Nephron progenitor cell (in vitro differentiated cells): ENCODE data around the gene BRI3.

Experiments
- DNase-seq: peaks from one replicate; pipeline ENCODE4 v3.0.0; 2021
- H3K27ac Mint-ChIP-seq: 2 replicates; pipeline ENCODE4 v1.8.0; 2021; ENCODE audit warnings: mild to moderate bottlenecking, moderate library complexity, mixed read lengths
- H3K27me3 Mint-ChIP-seq: 2 replicates; pipeline ENCODE4 v1.8.0; 2021; ENCODE audit warnings: mild to moderate bottlenecking, low read depth, mixed read lengths; ENCODE audit not compliant: poor library complexity
- H3K36me3 Mint-ChIP-seq: 2 replicates; pipeline ENCODE4 v1.8.0; 2021; ENCODE audit warnings: low read depth, mixed read lengths
- H3K4me1 Mint-ChIP-seq: 2 replicates; pipeline ENCODE4 v1.8.0; 2021; ENCODE audit warnings: mixed read lengths
- H3K4me3 Mint-ChIP-seq: 2 replicates; pipeline ENCODE4 v1.8.0; 2021; ENCODE audit warnings: mild to moderate bottlenecking, moderate library complexity, mixed read lengths
- H3K9me3 Mint-ChIP-seq: 2 replicates; pipeline ENCODE4 v1.8.0; 2021; ENCODE audit warnings: mild to moderate bottlenecking, moderate library complexity, mixed read lengths
- CTCF ChIP-seq: fragments of 200-600 bp; sonication (generic); IDR thresholded peaks from 2 replicates; pipeline ENCODE4 v1.5.0; 2021; ENCODE audit warnings: antibody characterized with exemption

Gene BRI3

GRCh38 chr7:98235901-98236300 is 45.6 kb upstream of the BRI3 start:
- H3K27ac Mint-ChIP-seq = no peak overlapping the region
- peaks cover 27% of the 10 kb centered on the region for H3K36me3 Mint-ChIP-seq
- no peaks in the 10 kb centered on the region for H3K9me3 Mint-ChIP-seq
- no peak for TF ChIP-seq CTCF
- no peak for DNase-seq
- H3K4me1 Mint-ChIP-seq = peaks cover 5% of the 10 kb centered on the region
- no peak overlapping the region for H3K4me3 Mint-ChIP-seq
- H3K27me3 Mint-ChIP-seq = no peaks in the 10 kb centered on the region

- no peak for TF ChIP-seq CTCF
- no peak for DNase-seq
- Mint-ChIP-seq H3K36me3 (peaks cover 32% of the 10 kb centered on the region), H3K9me3 (no peaks in the 10 kb centered on the region), H3K27me3 (no peaks in the 10 kb centered on the region), H3K4me1 (peaks cover 10% of the 10 kb centered on the region), H3K27ac (no peak overlapping the region), H3K4me3 (no peak overlapping the region)
These were observed 44.9 kb upstream of the BRI3 start for GRCh38 chr7:98236355-98237185.

- TF ChIP-seq CTCF = no peak
- Mint-ChIP-seq H3K4me1 (peaks cover 5% of the 10 kb centered on the region), H3K9me3 (no peaks in the 10 kb centered on the region), H3K4me3 (no peak overlapping the region), H3K27me3 (no peaks in the 10 kb centered on the region), H3K27ac (no peak overlapping the region), H3K36me3 (peaks cover 32% of the 10 kb centered on the region)
- DNase-seq = no peak
These were observed 43.4 kb upstream of the BRI3 start for GRCh38 chr7:98238076-98238475.

GRCh38 chr7:98238976-98239375 is 42.5 kb upstream of the BRI3 start:
- peaks cover 5% of the 10 kb centered on the region for H3K4me1 Mint-ChIP-seq
- DNase-seq = no peak
- no peaks in the 10 kb centered on the region for H3K27me3 Mint-ChIP-seq
- H3K27ac Mint-ChIP-seq = peak overlapping the region; percentile 95
- H3K4me3 Mint-ChIP-seq = no peak overlapping the region
- peaks cover 32% of the 10 kb centered on the region for H3K36me3 Mint-ChIP-seq
- no peak for TF ChIP-seq CTCF
- no peaks in the 10 kb centered on the region for H3K9me3 Mint-ChIP-seq

- Mint-ChIP-seq H3K4me3 (no peak overlapping the region), H3K27me3 (no peaks in the 10 kb centered on the region), H3K36me3 (peaks cover 26% of the 10 kb centered on the region), H3K4me1 (peaks cover 5% of the 10 kb centered on the region), H3K9me3 (no peaks in the 10 kb centered on the region), H3K27ac (no peak overlapping the region)
- TF ChIP-seq CTCF = peak; percentile 76
- peak; percentile 73 for DNase-seq
These were observed 40.4 kb upstream of the BRI3 start for GRCh38 chr7:98240961-98241673.
